GM18526 (cell line): ENCODE data around the gene BCL2.

Source experiments
- POLR2A ChIP-seq: IDR thresholded peaks from 3 replicates; pipeline ENCODE4 v1.6.1; 2011; ENCODE audit not compliant: insufficient read length; ENCODE audit errors: extremely low read depth

Gene BCL2

GRCh38 chr18:63302636-63303405 is 16.7 kb downstream of the BCL2 start:
- TF ChIP-seq POLR2A = no peak

DNA sequence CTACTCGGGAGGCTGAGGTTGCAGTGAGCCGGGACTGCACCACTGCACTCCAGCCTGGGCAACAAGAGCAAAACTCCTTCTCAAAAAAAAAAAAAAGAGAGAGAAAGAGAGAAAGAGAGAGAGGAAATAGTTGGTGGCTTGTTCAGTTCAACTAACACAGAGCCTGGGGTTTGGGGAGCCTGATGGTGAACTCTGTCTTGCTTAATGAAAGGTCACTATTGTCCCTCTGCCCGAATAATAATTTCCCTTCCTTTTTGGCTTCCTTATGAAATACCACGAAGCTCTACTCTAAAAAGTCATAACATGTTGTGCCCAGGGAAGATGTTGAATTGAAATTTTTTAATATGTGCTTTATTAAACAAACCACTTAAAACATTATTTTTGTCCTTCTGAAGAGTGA is 17.3 kb downstream of the BCL2 start:
- TF ChIP-seq POLR2A = no peak

- TF ChIP-seq POLR2A = no peak
Observed at GRCh38 chr18:63301434-63301833, 18.1 kb downstream of the BCL2 start.

DNA sequence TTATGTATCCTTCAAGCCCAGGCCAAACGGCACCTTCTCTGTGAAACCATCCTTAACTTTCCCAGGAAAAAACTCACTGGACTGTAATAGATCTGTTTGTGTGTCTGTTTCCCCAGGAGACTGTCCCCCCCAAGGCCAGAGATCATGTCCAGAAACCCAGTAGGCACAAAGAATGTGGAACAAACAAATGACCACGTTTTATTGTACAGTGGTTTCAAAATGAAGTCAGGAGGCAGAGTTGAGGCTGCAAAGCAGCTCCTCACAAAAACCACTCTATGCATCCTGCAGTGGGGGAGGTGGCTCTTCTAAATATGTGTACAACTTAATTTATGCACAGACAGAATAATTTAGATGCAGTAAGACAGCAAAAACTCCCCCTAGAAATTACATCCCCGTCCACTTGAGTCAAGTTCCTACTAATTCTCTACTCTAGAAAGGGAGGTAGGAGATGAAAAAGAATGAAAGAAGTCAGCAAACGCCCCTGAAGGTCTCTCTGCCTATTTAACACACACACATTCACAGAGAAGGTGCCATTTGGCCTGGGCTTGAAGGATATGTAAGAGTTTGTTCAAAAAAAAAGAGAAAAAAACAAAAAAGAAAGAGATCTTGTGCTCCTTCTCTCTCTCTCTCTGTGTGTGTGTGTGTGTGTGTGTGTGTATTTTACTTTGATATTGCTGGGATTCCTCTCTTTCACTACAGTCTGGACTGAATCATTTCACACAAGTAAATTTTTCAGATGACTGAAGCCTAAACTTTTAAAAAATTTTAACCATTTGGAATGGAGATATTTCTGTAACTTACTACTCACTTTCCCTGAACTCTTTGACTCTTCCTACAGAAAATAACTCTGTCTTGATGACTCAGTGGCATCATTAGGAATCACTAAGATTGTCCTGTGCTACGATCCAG is 19.5 kb downstream of the BCL2 start:
- TF ChIP-seq POLR2A = no peak

GRCh38 chr18:63298400-63299365 is 20.9 kb downstream of the BCL2 start:
- TF ChIP-seq POLR2A = no peak

DNA sequence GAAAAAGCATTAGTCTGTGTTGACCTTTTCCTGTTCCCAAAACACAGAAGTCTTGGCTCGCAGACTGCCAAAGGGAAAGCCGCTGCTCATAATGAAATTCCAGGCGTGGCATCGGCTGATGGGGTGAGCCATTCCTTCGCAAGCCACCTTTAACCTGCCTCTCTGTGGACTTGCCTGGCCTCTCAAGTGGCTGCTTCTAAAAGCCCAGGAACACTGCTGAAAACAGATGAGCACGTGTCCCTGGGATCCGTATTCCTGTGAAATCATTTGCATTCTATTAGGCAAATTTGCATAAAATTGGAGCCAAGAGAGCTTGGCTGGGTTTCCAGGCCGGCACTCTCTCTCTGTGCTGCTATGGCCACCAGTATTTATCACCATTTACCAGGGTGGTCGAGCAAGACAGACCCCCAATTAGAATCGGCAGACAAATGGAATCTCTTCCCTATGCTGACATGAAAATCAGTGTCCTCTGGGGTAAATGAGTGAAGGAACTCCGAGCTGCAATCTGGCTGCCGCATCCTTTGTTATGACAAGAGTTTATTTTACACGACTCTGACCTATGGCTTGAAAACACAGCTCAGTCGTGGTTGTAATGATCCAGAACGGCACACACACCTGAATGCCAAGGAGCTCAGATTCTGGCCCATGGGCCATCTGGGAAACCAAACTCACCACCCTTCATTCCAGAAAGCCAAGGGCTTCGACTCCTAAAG is 21.7 kb downstream of the BCL2 start:
- TF ChIP-seq POLR2A = no peak

GRCh38 chr18:63293935-63294334 is 25.6 kb downstream of the BCL2 start:
- TF ChIP-seq POLR2A = no peak

DNA sequence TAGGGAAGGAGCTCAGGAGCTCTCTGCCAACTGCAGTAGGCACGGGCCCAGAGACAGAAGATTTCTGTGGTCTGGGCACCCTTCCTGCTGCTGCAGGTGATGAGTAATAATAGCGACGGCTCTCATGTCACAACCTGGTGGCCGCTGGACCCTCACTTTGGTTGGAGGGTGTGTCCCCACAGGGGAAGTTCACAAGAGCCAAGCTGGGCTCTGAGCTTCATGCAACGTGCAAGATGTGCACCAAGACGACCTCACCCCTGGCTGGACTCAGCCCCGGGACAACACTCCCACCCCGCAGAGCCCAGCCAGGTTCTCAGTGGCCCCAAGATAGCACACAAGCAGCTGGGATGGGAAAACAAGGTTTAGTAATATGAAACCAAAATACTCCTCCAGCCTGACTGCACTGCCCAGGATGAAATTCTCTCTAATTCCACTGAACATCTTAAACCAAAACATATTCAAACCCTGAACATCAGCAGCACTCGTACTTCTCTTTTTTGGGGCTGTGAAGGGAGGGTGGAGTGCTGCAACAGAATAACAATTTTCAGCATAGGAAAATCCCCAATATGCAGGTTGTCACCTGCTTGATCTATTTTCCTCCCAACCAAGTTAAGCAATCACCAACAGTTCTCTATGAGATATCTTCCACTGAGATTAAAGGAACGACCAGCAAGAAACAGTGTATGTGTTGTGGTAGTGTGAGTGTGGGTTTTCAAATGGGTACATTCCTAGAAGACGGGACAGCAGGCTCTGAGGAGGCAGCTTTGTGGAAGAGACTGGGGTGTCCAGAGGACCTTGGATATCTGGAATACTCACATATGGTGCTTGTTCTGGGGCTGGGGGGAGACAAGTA is 26.5 kb downstream of the BCL2 start:
- TF ChIP-seq POLR2A = no peak

DNA sequence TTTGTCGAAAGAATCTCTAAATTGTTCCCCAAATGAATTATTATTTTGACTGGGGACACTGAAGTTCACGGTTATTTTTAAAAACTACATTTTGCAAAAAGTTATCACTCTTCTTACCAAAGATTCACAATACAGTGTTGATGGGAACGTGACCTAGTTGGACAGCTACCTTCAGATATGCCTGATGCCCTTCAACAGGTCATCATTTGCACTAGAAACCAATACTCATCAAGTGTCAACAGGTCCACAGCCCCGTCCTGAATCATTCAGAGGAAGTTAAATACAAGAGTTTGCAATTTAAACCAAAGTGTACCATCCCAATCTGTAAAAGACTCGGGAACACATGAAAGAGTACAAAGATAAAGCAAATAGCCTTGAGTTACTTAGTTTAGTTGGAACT is 28.3 kb downstream of the BCL2 start:
- no peak for TF ChIP-seq POLR2A

GRCh38 chr18:63290821-63291200 is 28.8 kb downstream of the BCL2 start:
- no peak for TF ChIP-seq POLR2A

DNA sequence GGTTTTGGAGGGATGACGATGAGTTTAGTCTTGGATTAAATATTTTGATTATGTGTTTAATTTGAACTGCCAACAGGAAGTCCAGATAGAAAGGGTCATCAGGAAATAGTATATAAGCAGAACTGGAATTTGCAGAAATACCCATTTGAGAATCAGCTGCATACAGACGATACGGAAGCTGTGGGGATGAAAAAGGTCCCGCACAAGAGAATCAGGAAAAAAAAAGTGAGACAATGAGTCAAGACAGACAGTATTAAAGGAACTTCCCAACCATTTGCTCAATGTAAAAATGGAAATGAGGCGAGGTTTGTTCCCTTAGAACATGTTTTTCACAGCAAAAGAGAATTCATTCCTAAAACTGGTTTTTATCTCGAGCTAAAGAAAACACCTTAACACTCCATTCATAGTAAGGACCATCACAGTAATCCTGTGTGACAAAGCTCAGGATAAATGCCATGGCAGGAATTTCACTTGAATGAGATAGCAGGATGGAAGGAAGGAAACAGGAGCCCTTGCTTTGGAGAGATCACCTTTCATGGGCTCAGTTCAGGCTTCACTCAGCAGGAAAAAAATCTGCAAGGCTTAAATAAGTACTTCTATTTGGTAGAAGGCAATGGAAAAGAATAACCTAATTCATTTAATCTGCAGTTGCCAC is 29.3 kb downstream of the BCL2 start:
- TF ChIP-seq POLR2A = no peak

- no peak for TF ChIP-seq POLR2A
Observed at GRCh38 chr18:63288311-63288710, 31.3 kb downstream of the BCL2 start.

DNA sequence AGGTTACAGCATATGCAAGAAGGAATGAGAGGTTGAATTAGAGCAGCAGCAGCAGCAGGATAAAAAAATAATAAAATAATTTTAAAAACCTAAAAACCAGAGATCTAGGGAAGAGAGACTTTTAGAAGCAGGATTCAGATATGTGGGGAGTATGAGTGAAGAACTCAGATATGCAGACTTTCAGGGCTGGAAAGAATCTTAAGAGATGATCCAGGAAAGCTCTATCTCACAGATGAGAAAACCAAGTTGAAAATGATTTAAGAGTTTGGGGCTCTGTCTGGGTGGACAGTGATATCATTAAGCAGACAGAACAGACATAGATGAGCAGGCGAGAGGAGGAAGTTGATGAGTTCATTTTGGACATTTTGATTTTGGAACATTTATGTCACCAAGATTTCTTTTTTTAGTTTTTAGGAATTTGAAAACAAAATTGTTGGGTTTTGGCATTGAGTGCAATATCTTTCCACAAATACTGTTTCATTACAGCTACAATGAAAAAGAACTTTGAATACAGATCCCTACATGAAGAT is 31.8 kb downstream of the BCL2 start:
- no peak for TF ChIP-seq POLR2A

- TF ChIP-seq POLR2A = no peak
Observed at GRCh38 chr18:63286926-63287325, 32.6 kb downstream of the BCL2 start.
